Measurements from ENCODE around the gene VMP1.

The VMP1 gene

DNA sequence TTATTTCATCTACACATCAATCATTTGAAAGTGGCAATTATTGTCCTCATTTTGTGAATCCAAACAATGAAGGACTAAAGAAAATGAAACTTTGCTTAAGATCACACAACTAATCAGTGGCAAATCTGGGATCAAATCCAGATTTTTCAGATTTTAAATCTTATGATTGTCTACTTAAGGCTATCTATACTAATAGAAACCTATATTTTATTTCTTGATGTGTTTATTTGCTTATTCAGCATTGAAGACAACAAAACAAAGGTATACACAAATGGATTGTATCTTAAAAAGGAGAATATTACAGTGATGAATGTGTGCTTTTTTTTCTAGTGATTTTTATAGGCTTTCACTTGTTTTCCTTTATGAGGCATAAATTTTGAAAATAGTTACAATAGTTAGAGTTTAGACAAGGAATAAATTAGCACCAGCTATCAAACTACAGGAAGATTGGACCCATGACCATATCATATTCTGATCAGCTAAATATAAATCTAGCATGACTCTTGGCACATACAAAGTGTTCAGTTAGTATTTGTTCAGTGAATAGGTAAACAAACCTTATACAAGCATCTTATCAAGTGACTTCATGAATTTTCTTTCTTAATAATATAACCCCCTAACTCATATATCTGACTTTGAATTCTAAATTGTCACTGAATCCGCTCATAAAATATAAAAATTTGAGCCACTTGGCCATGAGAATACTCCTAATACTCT, 20.5 kb downstream of the VMP1 start:
- no peak overlapping the region for H3K4me3 ChIP-seq (replicated peaks; ENCODE audit: low read depth, low read length)
- DNase-seq (ENCODE audit: extremely low read depth, low read depth) = no peak
- TF ChIP-seq, protein P1, sequence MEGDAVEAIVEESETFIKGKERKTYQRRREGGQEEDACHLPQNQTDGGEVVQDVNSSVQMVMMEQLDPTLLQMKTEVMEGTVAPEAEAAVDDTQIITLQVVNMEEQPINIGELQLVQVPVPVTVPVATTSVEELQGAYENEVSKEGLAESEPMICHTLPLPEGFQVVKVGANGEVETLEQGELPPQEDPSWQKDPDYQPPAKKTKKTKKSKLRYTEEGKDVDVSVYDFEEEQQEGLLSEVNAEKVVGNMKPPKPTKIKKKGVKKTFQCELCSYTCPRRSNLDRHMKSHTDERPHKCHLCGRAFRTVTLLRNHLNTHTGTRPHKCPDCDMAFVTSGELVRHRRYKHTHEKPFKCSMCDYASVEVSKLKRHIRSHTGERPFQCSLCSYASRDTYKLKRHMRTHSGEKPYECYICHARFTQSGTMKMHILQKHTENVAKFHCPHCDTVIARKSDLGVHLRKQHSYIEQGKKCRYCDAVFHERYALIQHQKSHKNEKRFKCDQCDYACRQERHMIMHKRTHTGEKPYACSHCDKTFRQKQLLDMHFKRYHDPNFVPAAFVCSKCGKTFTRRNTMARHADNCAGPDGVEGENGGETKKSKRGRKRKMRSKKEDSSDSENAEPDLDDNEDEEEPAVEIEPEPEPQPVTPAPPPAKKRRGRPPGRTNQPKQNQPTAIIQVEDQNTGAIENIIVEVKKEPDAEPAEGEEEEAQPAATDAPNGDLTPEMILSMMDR (IDR thresholded peaks at IDR 0.05; ENCODE audit: low read depth, low read length, missing control alignments) = no peak

DNA sequence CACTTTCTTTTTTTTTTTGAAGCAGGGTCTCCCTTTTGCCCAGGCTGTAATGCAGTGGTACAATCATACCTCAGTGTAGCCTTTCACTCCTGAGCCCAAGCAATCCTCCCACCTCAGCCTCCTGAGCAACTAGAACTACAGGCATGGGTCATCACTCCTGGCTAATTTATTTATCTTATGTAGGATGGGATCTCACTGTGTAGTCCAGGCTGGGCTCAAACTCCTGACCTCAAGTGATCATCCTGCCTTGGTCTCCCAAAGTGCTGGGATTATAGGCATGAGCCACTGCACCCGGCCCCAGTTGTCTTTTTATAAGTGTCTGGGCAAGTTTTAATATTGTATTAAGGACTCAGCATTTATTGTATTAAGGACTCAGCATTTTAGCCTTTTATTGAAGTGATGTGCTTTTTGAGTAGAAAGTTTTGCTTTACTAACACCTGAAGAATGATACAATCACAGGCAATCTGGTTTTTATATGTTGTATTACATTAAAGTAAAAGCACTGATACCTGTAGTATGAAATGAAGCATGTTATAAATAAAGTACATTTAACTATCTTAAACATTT, 22.9 kb downstream of the VMP1 start:
- TF ChIP-seq, protein P1 (IDR thresholded peaks at IDR 0.05; ENCODE audit: low read depth, low read length, missing control alignments) = no peak
- no peak overlapping the region for H3K4me3 ChIP-seq (replicated peaks; ENCODE audit: low read depth, low read length)
- no peak for DNase-seq (ENCODE audit: extremely low read depth, low read depth)

- no peak for DNase-seq (ENCODE audit: extremely low read depth, low read depth)
- TF ChIP-seq, protein P1 (IDR thresholded peaks at IDR 0.05; ENCODE audit: low read depth, low read length, missing control alignments) = no peak
- H3K4me3 ChIP-seq (replicated peaks; ENCODE audit: low read depth, low read length) = no peak overlapping the region
Measured at GRCh38 chr17:59733697-59734096, 26.2 kb downstream of the VMP1 start.

DNA sequence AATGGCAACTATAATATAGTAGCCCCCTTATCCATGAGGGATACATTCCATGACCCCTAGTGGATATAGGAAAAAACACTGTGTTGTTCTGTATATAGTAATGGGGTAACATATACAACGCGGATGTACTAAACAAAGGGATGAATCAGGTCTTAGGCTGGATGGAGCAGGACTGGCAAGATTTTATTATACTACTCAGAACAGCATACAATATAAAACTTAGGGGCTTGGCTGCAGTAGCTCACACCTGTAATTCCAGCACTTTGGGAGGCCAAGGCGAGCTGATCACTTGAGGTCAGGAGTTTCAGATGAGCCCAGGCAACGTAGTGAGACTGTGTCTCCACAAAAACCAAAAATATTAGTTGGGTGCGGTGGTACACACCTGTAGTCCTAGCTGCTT, 26.8 kb downstream of the VMP1 start:
- DNase-seq (ENCODE audit: extremely low read depth, low read depth) = no peak
- H3K4me3 ChIP-seq (replicated peaks; ENCODE audit: low read depth, low read length) = no peak overlapping the region
- TF ChIP-seq, protein P1 (IDR thresholded peaks at IDR 0.05; ENCODE audit: low read depth, low read length, missing control alignments) = no peak

GRCh38 chr17:59737324-59737723, 29.9 kb downstream of the VMP1 start:
- TF ChIP-seq, protein P1 (IDR thresholded peaks at IDR 0.05; ENCODE audit: low read depth, low read length, missing control alignments) = no peak
- H3K4me3 ChIP-seq (replicated peaks; ENCODE audit: low read depth, low read length) = no peak overlapping the region

GRCh38 chr17:59743842-59744241, 36.4 kb downstream of the VMP1 start:
- no peak for DNase-seq (ENCODE audit: extremely low read depth, low read depth)
- no peak overlapping the region for H3K4me3 ChIP-seq (replicated peaks; ENCODE audit: low read depth, low read length)
- TF ChIP-seq, protein P1 (IDR thresholded peaks at IDR 0.05; ENCODE audit: low read depth, low read length, missing control alignments) = no peak

More at GRCh38 chr17:59737324-59737723, 29.9 kb downstream of the VMP1 start:
- no peak for DNase-seq (ENCODE audit: extremely low read depth, low read depth)
